ELR (cell line): ENCODE results near the gene DCC.

ENCODE experiments used
- DNase-seq: peaks from one replicate; pipeline ENCODE4 v3.0.0-alpha.2; 2015; ENCODE audit warnings: low read depth

DCC gene

GRCh38 chr18:52510139-52510538 is 170.1 kb downstream of the DCC start:
- DNase-seq = no peak

- no peak for DNase-seq
These were observed 178.1 kb downstream of the DCC start for GRCh38 chr18:52518086-52518485.

GRCh38 chr18:52519021-52519420 is 179.0 kb downstream of the DCC start:
- no peak for DNase-seq

DNA sequence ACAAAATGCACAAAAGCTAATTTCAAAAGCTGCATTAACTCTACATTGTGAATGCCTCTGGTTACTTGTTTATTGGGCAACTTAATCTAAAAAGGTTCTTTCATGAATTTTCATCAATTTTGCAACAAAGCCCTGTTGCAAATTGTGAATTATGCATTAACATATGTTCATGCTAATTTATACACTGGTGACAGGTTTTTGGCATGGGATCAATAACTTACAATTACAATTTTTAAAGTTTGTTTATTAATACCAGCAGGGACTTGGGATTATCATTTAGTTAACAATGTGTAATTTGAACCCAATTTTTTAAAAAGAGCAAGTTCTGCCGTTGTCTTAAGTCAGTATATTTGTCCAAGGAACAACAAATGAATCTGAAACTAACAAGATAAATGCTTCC is 183.6 kb downstream of the DCC start:
- DNase-seq = no peak

GRCh38 chr18:52531836-52532235 is 191.8 kb downstream of the DCC start:
- DNase-seq = no peak

DNA sequence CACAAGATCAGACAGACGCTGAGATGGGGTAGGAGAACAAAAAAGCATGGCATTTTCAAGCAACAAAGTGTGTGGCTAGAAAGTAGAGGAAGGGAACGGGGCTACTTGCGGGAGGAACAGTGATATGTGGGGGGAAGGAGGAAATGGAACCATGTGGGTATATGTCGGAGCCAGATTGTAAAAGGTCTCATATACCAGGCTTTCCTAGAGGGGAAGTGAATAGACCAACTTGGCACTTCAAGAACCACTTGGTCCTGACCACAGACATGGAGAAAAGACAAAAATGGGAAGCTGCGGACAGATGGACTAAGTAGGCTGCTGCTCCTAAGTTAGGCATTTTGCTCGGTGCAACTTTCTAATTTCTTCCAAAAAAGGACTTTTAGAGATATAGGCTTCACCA is 196.0 kb downstream of the DCC start:
- DNase-seq = no peak

- DNase-seq = no peak
These were observed 197.3 kb downstream of the DCC start for GRCh38 chr18:52537261-52537660.

- no peak for DNase-seq
These were observed 201.1 kb downstream of the DCC start for GRCh38 chr18:52541056-52541455.

GRCh38 chr18:52544086-52544485 is 204.1 kb downstream of the DCC start:
- DNase-seq = no peak

GRCh38 chr18:52546686-52547346 is 206.8 kb downstream of the DCC start:
- DNase-seq = no peak

DNA sequence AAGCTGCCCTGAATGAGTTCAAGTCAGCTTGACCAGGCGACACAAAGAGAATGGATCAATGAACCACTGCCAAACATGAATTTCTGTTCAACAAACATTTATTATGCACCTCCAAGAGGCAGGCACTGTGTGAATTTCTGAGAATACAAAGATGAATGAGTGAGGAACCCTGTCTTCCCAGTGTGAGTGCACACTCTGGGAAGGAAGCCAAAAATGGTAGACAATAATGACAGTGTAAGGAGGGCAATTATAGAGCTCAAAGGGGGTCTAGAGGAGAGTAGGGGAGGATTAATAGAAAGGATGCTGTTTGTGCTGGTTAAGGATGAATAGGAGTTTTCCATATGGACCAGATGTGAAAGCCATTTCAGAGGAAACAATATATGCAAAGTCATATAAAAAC is 213.4 kb downstream of the DCC start:
- no peak for DNase-seq

- no peak for DNase-seq
These were observed 214.2 kb downstream of the DCC start for GRCh38 chr18:52554180-52554579.

DNA sequence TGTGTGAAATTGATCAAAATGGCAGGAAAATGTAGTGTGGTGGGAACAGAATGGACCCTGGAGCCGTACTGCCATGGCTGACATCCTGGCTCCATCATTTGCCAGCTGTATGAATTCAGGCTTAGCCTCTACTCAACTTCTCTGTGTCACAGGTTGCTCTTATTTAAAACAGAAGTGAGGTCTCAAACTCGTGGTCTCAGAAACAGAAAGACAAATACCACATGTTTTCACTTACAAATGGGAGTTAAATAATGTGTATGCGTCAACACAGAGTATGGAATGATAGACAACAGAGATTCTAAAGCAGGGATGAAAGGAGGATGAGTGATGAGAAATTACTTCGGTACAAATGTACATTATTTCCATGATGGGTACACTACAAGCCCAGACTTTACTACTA is 227.4 kb downstream of the DCC start:
- DNase-seq = no peak

DNA sequence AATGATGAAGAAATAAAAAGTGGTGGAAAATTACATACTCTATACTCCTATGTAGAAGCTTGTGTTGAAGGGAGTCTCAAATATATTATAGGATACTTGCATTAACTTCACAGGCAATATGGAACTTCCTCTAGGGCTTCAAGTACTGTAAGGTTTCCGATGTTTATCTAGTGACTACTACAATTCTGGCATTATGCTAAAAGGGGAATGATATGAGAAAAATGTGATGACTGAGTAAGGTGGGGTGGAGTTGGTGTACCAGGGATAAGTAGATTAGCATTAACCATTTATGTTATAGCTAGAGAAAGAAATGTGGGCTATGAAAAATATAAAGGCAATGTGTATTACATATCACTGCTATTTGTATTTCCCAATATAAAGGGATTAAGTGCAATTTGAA is 229.5 kb downstream of the DCC start:
- no peak for DNase-seq

DNA sequence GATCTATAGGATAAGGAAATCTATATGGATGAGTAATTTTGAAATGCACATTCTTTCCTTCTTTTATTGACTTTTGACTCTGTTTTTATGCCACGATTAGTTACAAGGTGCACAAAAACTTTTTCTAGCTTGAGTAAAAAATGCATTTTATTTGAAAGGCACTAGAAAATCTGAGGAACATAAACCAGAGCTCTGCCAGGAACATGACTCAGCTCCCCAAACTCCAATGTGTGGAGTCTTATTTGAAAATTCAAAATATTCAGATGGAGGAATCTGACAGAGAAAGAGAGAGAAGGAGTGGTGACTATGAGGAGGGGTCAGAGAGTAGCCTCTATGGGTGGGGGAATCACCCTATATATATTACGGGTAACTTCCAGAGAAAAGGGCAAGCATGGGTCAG is 231.0 kb downstream of the DCC start:
- no peak for DNase-seq

DNA sequence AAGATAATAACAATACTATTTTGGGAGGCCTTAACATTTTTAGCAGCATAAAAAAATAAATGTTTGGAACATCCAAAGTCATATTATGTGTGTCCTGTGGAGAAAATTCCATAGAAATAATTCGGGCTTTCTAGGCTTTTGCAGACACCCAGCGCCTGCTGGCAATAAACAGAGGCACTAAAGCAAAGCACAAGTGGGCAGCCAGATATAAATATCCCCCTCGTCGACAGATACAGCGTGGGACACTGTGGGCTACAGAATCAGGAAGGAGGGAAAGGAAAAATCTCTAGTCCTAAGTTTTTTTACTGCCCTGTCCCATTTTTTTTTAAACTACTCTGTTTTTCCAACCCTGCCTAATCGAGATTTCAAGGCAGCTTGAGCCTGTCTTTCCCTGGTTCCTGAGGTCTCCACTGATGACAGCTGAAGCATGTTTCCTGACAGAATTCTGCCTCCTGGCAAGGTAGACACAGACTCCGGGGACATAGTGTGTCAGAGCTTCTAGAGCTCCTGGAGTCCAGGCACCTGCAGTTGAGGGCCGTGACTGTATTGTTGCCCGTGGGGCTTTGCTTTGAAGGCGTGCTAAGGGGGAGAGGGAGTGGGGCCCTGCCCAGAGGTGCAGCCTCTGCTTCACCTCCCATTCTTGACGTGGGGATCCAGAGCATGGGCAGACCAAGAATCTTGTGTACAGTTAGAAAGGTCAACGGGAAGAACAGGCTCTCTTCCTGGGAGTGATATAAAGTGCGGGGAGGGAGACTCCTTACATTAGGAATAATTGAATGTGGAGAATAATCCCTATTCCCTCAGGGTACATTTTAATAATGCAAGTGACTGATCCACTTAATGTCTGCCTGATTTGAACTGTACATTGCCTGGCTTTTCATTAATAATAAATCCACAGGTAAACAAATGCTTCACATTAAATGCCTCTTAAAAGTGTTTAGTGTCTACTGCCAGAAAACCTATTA is 232.3 kb downstream of the DCC start:
- no peak for DNase-seq

DNA sequence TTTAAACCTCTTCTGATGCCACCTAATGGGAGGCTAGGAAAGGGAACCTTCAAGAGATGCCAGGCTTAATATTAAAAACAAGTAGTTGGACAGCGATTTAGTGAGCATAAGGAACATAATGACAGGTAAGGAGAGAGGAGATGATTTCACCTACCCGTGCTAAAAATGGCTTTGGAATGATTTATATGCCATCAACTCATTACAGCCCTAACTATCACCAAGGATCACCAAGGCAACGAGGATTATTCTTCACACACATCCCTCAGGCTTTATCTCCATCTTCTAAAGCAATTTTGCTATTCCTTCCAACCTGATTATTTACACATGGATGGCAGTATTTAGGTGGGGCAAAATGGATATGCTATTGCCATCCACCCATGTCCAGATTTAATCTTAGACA is 237.8 kb downstream of the DCC start:
- no peak for DNase-seq

GRCh38 chr18:52582061-52582460 is 242.1 kb downstream of the DCC start:
- no peak for DNase-seq

GRCh38 chr18:52582516-52582915 is 242.5 kb downstream of the DCC start:
- DNase-seq = no peak

DNA sequence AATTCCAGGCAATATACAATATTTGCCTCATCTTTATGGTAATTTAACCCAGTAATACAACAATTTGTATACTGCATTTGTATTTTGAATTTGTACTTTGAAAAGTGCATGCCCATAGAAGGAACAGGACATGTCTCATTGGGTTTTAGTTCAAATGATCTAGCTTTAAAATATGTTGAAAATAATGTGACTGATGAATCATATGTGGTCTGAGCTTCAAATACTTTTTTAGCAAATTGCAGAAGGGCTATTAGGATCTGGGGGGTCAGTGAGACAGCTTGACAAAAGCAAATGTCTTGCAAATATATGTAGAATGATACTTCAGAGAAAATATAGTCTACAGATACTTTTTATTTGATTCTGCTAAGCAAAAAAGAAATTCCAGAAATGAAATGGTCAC is 248.9 kb downstream of the DCC start:
- DNase-seq = no peak

- no peak for DNase-seq
These were observed 256.9 kb downstream of the DCC start for GRCh38 chr18:52596748-52597435.

- DNase-seq = no peak
These were observed 258.9 kb downstream of the DCC start for GRCh38 chr18:52598921-52599320.

DNA sequence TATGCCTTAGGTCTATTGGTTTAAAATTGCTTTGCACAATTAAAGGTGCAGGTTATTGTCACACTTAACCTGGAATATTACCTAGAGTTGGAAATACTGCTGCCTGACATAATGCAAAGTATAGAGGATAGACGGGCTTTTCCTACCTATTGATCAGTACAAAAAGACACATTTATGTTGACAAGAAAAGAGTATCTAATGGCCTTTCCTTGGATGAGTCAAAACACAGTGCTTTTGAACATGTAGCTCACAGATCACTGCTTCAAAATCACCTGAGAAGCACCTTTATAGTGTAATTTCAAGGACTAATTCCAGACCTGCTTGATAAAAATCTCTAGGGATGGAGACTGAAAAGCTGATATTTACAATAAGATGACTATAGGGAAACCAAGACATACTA is 262.8 kb downstream of the DCC start:
- DNase-seq = no peak
